ENCODE measurements around the gene MAP10.

- TF ChIP-seq CTCF (IDR thresholded peaks at IDR 0.05; ENCODE audit: borderline replicate concordance, extremely low read depth, low read length, poor library complexity, severe bottlenecking) (no peak), EZH2 (IDR thresholded peaks at IDR 0.05; ENCODE audit: borderline replicate concordance, low read depth, low read length, severe bottlenecking) (no peak)
Observed at GRCh38 chr1:232813760-232814159, 8.5 kb downstream of the MAP10 start.

All from DND-41 (cell line).